GM12878 (cell line): Measurements from ENCODE around the gene NFIX. TPM values are rescaled to one million over a fixed set of nuclear protein-coding genes. Genes with fewer than 3 reads are reported as not detected.
A peak's percentile ranks its signal among the peaks of the same experiment; 100 is the strongest.

Experiments used
- ATAC-seq: fragments of 200-7000 bp; cut with Tn5 transposase; 3 replicates; pipeline ENCODE4 v1.9.1; 2020; ENCODE audit warnings: mild to moderate bottlenecking, moderate library complexity
- BruUV-seq: library from RNA; stranded (reverse); fragments of 400-500 nt; replicated peaks from 2 replicates; lab custom pipeline; 2021; lab: Mats Ljungman, UMichigan
- CTCF ChIA-PET: fragments of 300-600 bp; sonication (Branson Sonifier 250); formaldehyde crosslinking; extraction: SDS; loops from one replicate; lab custom pipeline; 2021; ENCODE audit warnings: inconsistent platforms; lab: Yijun Ruan, JAX
- POLR2A ChIA-PET: fragments of 350-600 bp; formaldehyde crosslinking; extraction: SDS; loops from one replicate; lab custom pipeline; 2021; ENCODE audit warnings: inconsistent platforms; lab: Charles Lee
- RAD21 ChIA-PET: fragments of 300-600 bp; sonication (Branson Sonifier 250); formaldehyde crosslinking; loops from one replicate; lab custom pipeline; 2023; ENCODE audit warnings: antibody characterized with exemption; ENCODE audit not compliant: unreplicated experiment; lab: Charles Lee
- SMC1A ChIA-PET: fragments of 300-600 bp; sonication (Branson Sonifier 250); formaldehyde crosslinking; loops from one replicate; lab custom pipeline; 2023; ENCODE audit not compliant: unreplicated experiment, uncharacterized antibody; lab: Charles Lee
- DNase-seq: peaks from one replicate; pipeline ENCODE4 v3.0.0-alpha.2; 2011; ENCODE audit warnings: low read depth, low spot score
- FAIRE-seq: peaks from 3 replicates; lab custom pipeline; 2011; peaks lifted over from hg19 to GRCh38; lab: Jason Lieb, UNC
- H2AFZ ChIP-seq: 2 replicates; pipeline ENCODE4 v1.6.0; 2011; ENCODE audit warnings: low read depth, low read length, control low read depth; ENCODE audit not compliant: control insufficient read depth
- H3K27ac ChIP-seq: 2 replicates; pipeline ENCODE4 v1.5.1; 2011; ENCODE audit warnings: control low read depth; ENCODE audit not compliant: control insufficient read depth, insufficient read depth
- H3K27me3 ChIP-seq, 2 experiments: replicated peaks in 1 of 2; 2 replicates each; pipeline versions ENCODE4 v1.6.0 to v1.6.1; 2011; ENCODE audit warnings: low read length in 1 of 2; ENCODE audit not compliant: control insufficient read depth in 2 of 2, insufficient read depth in 2 of 2
- H3K36me3 ChIP-seq, 2 experiments: 2 replicates each; pipeline ENCODE4 v1.5.1; 2011; ENCODE audit warnings: low read length in 1 of 2; ENCODE audit not compliant: control insufficient read depth in 2 of 2, insufficient read depth in 2 of 2
- H3K4me1 ChIP-seq: 2 replicates; pipeline ENCODE4 v1.6.1; 2011; ENCODE audit warnings: mild to moderate bottlenecking, low read length, moderate library complexity, mixed read lengths; ENCODE audit not compliant: control insufficient read depth, insufficient read depth
- H3K4me2 ChIP-seq: 2 replicates; pipeline ENCODE4 v1.6.0; 2011; ENCODE audit warnings: control low read depth; ENCODE audit not compliant: control insufficient read depth, insufficient read depth
- H3K4me3 ChIP-seq: fragments of 200-600 bp; sonication (generic); 2 replicates; pipeline ENCODE4 v1.5.1; 2016
- H3K79me2 ChIP-seq: 2 replicates; pipeline ENCODE4 v1.6.0; 2011; ENCODE audit warnings: low read length; ENCODE audit not compliant: control insufficient read depth, insufficient read depth
- H3K9ac ChIP-seq: 2 replicates; pipeline ENCODE4 v1.8.0; 2011; ENCODE audit warnings: low read length, control low read depth, mixed read lengths; ENCODE audit not compliant: control insufficient read depth, insufficient read depth
- H3K9me3 ChIP-seq: replicated peaks from 3 replicates; pipeline ENCODE4 v1.5.1; 2011; ENCODE audit warnings: mild to moderate bottlenecking, low read length; ENCODE audit not compliant: control insufficient read depth, insufficient read depth
- H4K20me1 ChIP-seq: 2 replicates; pipeline ENCODE4 v1.6.0; 2011; ENCODE audit not compliant: control insufficient read depth, insufficient read depth
- BMI1 ChIP-seq: fragments of 450-650 bp; IDR thresholded peaks from 2 replicates; pipeline ENCODE4 v1.6.1; 2016; ENCODE audit warnings: mild to moderate bottlenecking, moderate library complexity, borderline replicate concordance
- CBX5 ChIP-seq: sonication (generic); IDR thresholded peaks from 2 replicates; pipeline ENCODE4 v1.6.1; 2016; ENCODE audit warnings: low read depth, moderate library complexity, mild to moderate bottlenecking, inconsistent platforms
- GABPA ChIP-seq: IDR thresholded peaks from 2 replicates; pipeline ENCODE4 v1.6.1; 2014; ENCODE audit warnings: antibody characterized with exemption, low read depth, mild to moderate bottlenecking, inconsistent platforms
- LARP7 ChIP-seq: fragments of 450-650 bp; IDR thresholded peaks from 2 replicates; pipeline ENCODE4 v1.6.1; 2017; ENCODE audit warnings: mild to moderate bottlenecking
- POU2F2 ChIP-seq: IDR thresholded peaks from 3 replicates; pipeline ENCODE4 v1.6.1; 2011; ENCODE audit warnings: low read depth, mild to moderate bottlenecking, low read length, borderline replicate concordance
- RBBP5 ChIP-seq: fragments of 200-600 bp; sonication (generic); conservative IDR thresholded peaks from 2 replicates; pipeline ENCODE4 v1.6.1; 2016
- YBX1 ChIP-seq: fragments of 450-650 bp; IDR thresholded peaks from 2 replicates; pipeline ENCODE4 v1.6.1; 2016; ENCODE audit warnings: antibody characterized with exemption
- ZNF24 ChIP-seq: fragments of 450-650 bp; IDR thresholded peaks from 2 replicates; pipeline ENCODE4 v1.6.1; 2017; ENCODE audit warnings: antibody characterized with exemption, mild to moderate bottlenecking
- WGBS: methylation state at CpG from one replicate; pipeline ENCODE4 v1.1.6; 2016; ENCODE audit warnings: low lambda C conversion rate; ENCODE audit not compliant: insufficient replicate concordance, insufficient coverage; ENCODE audit errors: missing lambda C conversion rate; 5-methylcytosine and 5-hydroxymethylcytosine counted together
- in situ Hi-C: fragments of 300-500 bp; cut with MboI; formaldehyde crosslinking; loops from 9 replicates; pipeline ENCODE4 v1.14.3; 2018; ENCODE audit warnings: mixed read lengths
- intact Hi-C: fragments of 100-400 bp; cut with micrococcal nuclease; formaldehyde crosslinking; loops from one replicate; pipeline ENCODE4 v1.14.2; 2022; ENCODE audit not compliant: unreplicated experiment
- polyA plus RNA-seq, 11 experiments: library from polyadenylated mRNA; depleted of rRNA in 4 of 11; unstranded in 6 of 11; stranded (reverse) in 5 of 11; fragments of >200 nt; fragmentation: Nextera tagmentation in 4 of 11; fragmentation: Illumina TruSeq in 1 of 11; extraction: Ambion mirVana in 4 of 11; extraction: Trizol in 1 of 11; gene quantifications; 1 replicate in 1 of 11; 2 replicates in 10 of 11; pipeline versions ENCODE4 v1.2.1 to v1.2.3, GENCODE V29; 2011 to 2016; ENCODE audit warnings: inconsistent platforms in 2 of 11, missing spikeins in 2 of 11, low read depth in 1 of 11
- total RNA-seq, 4 experiments: library from RNA; depleted of rRNA in 3 of 4; stranded (reverse); fragments of >200 nt in 3 of 4; fragmentation: Illumina TruSeq in 1 of 4; extraction: Trizol in 1 of 4; gene quantifications; 2 replicates each; pipeline versions ENCODE4 v1.2.1 to v1.2.3, GENCODE V29; 2013 to 2021
- TF ChIP-seq, protein P1 (sequence below): fragments of 450-650 bp; formaldehyde crosslinking; IDR thresholded peaks from 2 replicates; pipeline ENCODE4 v1.5.0; 2022; ENCODE audit warnings: mild to moderate bottlenecking, missing genetic modification characterization
- TF ChIP-seq, protein P2 (sequence below): fragments of 450-650 bp; IDR thresholded peaks from 2 replicates; pipeline ENCODE4 v1.6.1; 2016; ENCODE audit warnings: mild to moderate bottlenecking, moderate library complexity, borderline replicate concordance
- TF ChIP-seq, protein P3 (sequence below): IDR thresholded peaks from 2 replicates; pipeline ENCODE4 v1.6.1; 2012; ENCODE audit warnings: low read depth, low read length, improper control_type of control experiment

NFIX gene
- total and polyA plus RNA-seq, 10 of the 15 experiments (the other 5 are each of a cell fraction or from before 2014, with no cell fraction given): 0.02 to 2.2 (median 0.28) TPM

DNA sequence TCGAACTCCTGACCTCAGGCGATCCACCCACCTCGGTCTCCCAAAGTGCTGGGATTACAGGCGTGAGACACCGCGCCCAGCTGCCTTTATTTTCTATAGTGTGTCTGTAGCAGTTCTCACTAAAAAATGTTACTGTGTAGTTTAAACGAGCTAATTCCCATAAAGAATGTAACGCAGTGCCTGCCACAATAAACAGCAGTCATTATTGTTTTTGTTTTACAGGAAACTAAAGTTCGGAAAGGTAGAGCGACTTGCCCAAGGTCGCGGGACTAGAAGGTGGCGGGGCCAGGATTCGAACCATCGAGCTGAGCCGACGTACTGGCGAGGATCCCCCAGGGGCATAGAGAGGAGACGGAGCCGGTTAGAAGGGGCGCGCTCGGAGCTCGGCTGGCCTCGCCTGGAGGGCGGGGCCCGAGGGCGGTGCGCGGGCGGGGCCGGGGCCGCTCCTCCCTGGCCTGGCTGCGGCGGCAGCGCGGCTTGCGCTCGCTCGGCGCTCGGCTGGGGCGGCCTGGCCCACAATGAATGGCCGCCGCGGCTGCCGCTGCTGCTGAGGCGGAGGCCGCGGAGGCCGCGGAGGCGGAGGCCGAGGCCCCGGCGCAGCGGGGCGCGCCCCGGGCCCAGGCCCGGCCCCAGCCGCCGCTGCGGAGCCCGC is 122.6 kb downstream of the NFIX start, which contains the start of gene NACC1 (continued):
- TF ChIP-seq, protein P1, sequence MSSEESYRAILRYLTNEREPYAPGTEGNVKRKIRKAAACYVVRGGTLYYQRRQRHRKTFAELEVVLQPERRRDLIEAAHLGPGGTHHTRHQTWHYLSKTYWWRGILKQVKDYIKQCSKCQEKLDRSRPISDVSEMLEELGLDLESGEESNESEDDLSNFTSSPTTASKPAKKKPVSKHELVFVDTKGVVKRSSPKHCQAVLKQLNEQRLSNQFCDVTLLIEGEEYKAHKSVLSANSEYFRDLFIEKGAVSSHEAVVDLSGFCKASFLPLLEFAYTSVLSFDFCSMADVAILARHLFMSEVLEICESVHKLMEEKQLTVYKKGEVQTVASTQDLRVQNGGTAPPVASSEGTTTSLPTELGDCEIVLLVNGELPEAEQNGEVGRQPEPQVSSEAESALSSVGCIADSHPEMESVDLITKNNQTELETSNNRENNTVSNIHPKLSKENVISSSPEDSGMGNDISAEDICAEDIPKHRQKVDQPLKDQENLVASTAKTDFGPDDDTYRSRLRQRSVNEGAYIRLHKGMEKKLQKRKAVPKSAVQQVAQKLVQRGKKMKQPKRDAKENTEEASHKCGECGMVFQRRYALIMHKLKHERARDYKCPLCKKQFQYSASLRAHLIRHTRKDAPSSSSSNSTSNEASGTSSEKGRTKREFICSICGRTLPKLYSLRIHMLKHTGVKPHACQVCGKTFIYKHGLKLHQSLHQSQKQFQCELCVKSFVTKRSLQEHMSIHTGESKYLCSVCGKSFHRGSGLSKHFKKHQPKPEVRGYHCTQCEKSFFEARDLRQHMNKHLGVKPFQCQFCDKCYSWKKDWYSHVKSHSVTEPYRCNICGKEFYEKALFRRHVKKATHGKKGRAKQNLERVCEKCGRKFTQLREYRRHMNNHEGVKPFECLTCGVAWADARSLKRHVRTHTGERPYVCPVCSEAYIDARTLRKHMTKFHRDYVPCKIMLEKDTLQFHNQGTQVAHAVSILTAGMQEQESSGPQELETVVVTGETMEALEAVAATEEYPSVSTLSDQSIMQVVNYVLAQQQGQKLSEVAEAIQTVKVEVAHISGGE (CRISPR knock-in tag): no peak
- TF ChIP-seq, all 136 proteins: peak for 30

DNA sequence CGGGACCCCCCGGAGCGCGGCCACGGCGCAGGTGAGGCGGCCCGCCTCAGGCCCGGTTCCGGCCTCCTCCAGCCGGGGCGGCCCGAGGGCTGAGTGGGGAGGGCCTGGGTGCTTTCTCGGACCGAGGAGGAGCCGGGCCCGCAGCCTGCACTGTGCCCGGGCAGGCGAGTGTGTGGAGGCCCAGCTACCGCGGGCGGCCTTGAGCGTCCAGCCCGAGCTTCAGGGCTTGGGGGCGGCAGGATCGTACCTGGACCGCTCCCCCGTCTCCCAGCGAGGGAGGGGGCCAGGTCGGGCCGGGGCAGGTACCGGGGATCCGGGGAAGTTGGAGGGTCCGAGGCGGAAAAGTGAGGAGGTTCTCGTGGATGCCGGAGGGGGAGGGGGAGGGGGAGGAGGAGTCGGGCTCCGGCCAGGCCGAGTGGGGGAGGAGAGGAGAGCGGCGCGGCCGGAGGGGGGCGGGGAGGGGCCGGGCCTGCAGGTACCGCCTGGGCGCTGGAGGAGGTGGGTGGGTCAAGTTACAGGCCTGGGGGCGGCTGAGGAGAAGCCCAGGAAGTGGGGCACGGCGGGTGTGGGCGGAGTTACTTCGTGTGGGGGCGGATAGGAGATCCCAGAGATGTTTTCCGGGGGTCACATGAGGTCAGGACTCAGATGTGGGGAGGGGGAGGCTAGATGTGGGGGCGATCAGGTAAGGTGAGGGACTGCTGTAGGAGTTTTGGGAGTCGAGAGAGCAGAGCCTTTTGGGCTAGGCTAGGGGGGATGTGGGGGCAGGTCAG is 123.3 kb downstream of the NFIX start:
- H3K4me3 ChIP-seq: peak overlapping the region; percentile 92
- ChIA-PET RAD21 (interaction anchor here (1.0 to 2.2 kb wide), 6 partner anchors 13 to 42 kb away, joined by 4 to 10 read pairs (median 5); partner anchors contain the start of genes IER2 and STX10), SMC1A (interaction anchor here (1.2 to 1.8 kb wide), 7 partner anchors 14 to 143 kb away, joined by 3 to 7 read pairs (median 6); partner anchors contain the start of genes IER2 and STX10), CTCF (interaction anchor here (1.0 to 3.0 kb wide), 12 partner anchors 13 to 141 kb away, joined by 3 to 13 read pairs (median 4); no protein-coding TSS in a partner anchor), POLR2A (interaction anchor here (0.6 to 3.8 kb wide), 12 partner anchors 13 to 1779 kb away, joined by 3 to 28 read pairs (median 4); partner anchors contain the start of genes IER2 and STX10)
- H3K27me3 ChIP-seq: no peaks in the 10 kb centered on the region
- in situ Hi-C loops: no loop called here
- peaks cover 10% of the 10 kb centered on the region for H4K20me1 ChIP-seq
- intact Hi-C loops: loop anchor here (2.0 to 5.0 kb wide), 2 partner anchors 32 to 144 kb away; partner anchors contain the start of genes IER2 and STX10
- peaks cover 65% of the 10 kb centered on the region for H3K79me2 ChIP-seq
- no peaks in the 10 kb centered on the region for H3K9me3 ChIP-seq
- H2AFZ ChIP-seq: no peak overlapping the region
- peak overlapping the region; percentile 75 for H3K27ac ChIP-seq
- DNase-seq: no peak
- peak; percentile 8 for ATAC-seq
- WGBS: under 1% methylated on average over 34 of the region's 57 CpGs
- peak overlapping the region; percentile 67 for H3K9ac ChIP-seq
- H3K4me1 ChIP-seq: peaks cover 36% of the 10 kb centered on the region
- H3K36me3 ChIP-seq: peaks cover 2 to 7% of the 10 kb centered on the region in 2 experiments; a peak in 3 of 4 replicates
- BruUV-seq: no TSS peak
- no peak for FAIRE-seq
- peak overlapping the region; percentile 90 for H3K4me2 ChIP-seq
- TF ChIP-seq YBX1 (no peak), RBBP5 (no peak), BMI1 (no peak), CBX5 (no peak), ZNF24 (no peak), GABPA (no peak), LARP7 (peak; percentile 29; the same call in 1 of the 2 replicates), POU2F2 (no peak)
- TF ChIP-seq, protein P2, sequence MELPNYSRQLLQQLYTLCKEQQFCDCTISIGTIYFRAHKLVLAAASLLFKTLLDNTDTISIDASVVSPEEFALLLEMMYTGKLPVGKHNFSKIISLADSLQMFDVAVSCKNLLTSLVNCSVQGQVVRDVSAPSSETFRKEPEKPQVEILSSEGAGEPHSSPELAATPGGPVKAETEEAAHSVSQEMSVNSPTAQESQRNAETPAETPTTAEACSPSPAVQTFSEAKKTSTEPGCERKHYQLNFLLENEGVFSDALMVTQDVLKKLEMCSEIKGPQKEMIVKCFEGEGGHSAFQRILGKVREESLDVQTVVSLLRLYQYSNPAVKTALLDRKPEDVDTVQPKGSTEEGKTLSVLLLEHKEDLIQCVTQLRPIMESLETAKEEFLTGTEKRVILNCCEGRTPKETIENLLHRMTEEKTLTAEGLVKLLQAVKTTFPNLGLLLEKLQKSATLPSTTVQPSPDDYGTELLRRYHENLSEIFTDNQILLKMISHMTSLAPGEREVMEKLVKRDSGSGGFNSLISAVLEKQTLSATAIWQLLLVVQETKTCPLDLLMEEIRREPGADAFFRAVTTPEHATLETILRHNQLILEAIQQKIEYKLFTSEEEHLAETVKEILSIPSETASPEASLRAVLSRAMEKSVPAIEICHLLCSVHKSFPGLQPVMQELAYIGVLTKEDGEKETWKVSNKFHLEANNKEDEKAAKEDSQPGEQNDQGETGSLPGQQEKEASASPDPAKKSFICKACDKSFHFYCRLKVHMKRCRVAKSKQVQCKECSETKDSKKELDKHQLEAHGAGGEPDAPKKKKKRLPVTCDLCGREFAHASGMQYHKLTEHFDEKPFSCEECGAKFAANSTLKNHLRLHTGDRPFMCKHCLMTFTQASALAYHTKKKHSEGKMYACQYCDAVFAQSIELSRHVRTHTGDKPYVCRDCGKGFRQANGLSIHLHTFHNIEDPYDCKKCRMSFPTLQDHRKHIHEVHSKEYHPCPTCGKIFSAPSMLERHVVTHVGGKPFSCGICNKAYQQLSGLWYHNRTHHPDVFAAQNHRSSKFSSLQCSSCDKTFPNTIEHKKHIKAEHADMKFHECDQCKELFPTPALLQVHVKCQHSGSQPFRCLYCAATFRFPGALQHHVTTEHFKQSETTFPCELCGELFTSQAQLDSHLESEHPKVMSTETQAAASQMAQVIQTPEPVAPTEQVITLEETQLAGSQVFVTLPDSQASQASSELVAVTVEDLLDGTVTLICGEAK: no peak
- TF ChIP-seq, protein P3, sequence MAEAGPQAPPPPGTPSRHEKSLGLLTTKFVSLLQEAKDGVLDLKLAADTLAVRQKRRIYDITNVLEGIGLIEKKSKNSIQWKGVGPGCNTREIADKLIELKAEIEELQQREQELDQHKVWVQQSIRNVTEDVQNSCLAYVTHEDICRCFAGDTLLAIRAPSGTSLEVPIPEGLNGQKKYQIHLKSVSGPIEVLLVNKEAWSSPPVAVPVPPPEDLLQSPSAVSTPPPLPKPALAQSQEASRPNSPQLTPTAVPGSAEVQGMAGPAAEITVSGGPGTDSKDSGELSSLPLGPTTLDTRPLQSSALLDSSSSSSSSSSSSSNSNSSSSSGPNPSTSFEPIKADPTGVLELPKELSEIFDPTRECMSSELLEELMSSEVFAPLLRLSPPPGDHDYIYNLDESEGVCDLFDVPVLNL: no peak
